Right lobe of liver (tissue), 4 donors: ENCODE measurements around the gene ATR.
"Not testable (repeated sequence)": the region's sequence is repeated elsewhere in the genome, so short reads cannot be mapped to it uniquely, and the experiment has no call there.

Source experiments
- CTCF ChIP-seq, 4 donors: fragments of 200-600 bp in 3 of 4; fragments of 450-650 bp in 1 of 4; IDR thresholded peaks; one replicate each; pipeline versions ENCODE4 v1.5.1 to v1.8.0; 2016 to 2022; ENCODE audit warnings: antibody characterized with exemption in 4 of 4, mild to moderate bottlenecking in 2 of 4
- POLR2A ChIP-seq: fragments of 450-650 bp; IDR thresholded peaks from one replicate; pipeline ENCODE4 v1.6.1; 2017; ENCODE audit warnings: antibody characterized with exemption, mild to moderate bottlenecking
- donor health status: DM: no; HTN: no; CAD: no.
- donor health status: DM: no; HTN: no; CAD: no.
- donor health status: DM: no; HTN: yes; CAD: no.

- not testable (repeated sequence) for TF ChIP-seq CTCF (IDR thresholded peaks at IDR 0.05); POLR2A
Measured at GRCh38 chr3:142569422-142569821, 9.1 kb downstream of the ATR start.
